GM19372 (cell line): ENCODE results near the gene RFTN1.

Experiments used
- ATAC-seq: cut with Tn5 transposase; IDR thresholded peaks from one replicate; pipeline ENCODE4 v1.9.1; 2021; ENCODE audit warnings: mild to moderate bottlenecking, low read depth, moderate library complexity; ENCODE audit not compliant: unreplicated experiment

The RFTN1 gene

GRCh38 chr3:16513141-16514020 is at the start of gene RFTN1:
RFTN1 (minus strand) TSS chr3:16513699; CDS start chr3:16493869, 19,830 bp downstream.
- ATAC-seq = no peak

GRCh38 chr3:16559653-16560365 is 46.3 kb upstream of the RFTN1 start:
- no peak for ATAC-seq

GRCh38 chr3:16554126-16554525 is 40.6 kb upstream of the RFTN1 start:
- no peak for ATAC-seq

GRCh38 chr3:16552757-16553156 is 39.3 kb upstream of the RFTN1 start:
- no peak for ATAC-seq

- ATAC-seq = no peak
These were observed 38.0 kb upstream of the RFTN1 start for GRCh38 chr3:16551342-16551976.

GRCh38 chr3:16550676-16551341 is 37.3 kb upstream of the RFTN1 start:
- peak; percentile 80 for ATAC-seq

- ATAC-seq = peak; percentile 10
These were observed 36.8 kb upstream of the RFTN1 start for GRCh38 chr3:16550305-16550675.

GRCh38 chr3:16548721-16549120 is 35.2 kb upstream of the RFTN1 start:
- no peak for ATAC-seq

GRCh38 chr3:16547561-16548357 is 34.3 kb upstream of the RFTN1 start:
- no peak for ATAC-seq

- no peak for ATAC-seq
These were observed 32.9 kb upstream of the RFTN1 start for GRCh38 chr3:16546186-16547010.

- ATAC-seq = no peak
These were observed 32.1 kb upstream of the RFTN1 start for GRCh38 chr3:16545413-16546185.

- no peak for ATAC-seq
These were observed 29.9 kb upstream of the RFTN1 start for GRCh38 chr3:16543242-16543864.

GRCh38 chr3:16538507-16538906 is 25.0 kb upstream of the RFTN1 start:
- ATAC-seq = no peak

- no peak for ATAC-seq
These were observed 23.5 kb upstream of the RFTN1 start for GRCh38 chr3:16536996-16537395.

GRCh38 chr3:16536344-16536663 is 22.8 kb upstream of the RFTN1 start:
- no peak for ATAC-seq

GRCh38 chr3:16534640-16535262 is 21.3 kb upstream of the RFTN1 start:
- no peak for ATAC-seq

GRCh38 chr3:16533928-16534574 is 20.6 kb upstream of the RFTN1 start:
- ATAC-seq = no peak
